GM18502 (cell line): ENCODE measurements around the gene ALG3.

ENCODE experiments used
- ATAC-seq: cut with Tn5 transposase; IDR thresholded peaks from one replicate; pipeline ENCODE4 v1.9.1; 2021; ENCODE audit warnings: mild to moderate bottlenecking; ENCODE audit not compliant: unreplicated experiment, poor library complexity

Gene ALG3

GRCh38 chr3:184203526-184203925 is 45.2 kb downstream of the ALG3 start:
- ATAC-seq = no peak

- ATAC-seq = no peak
Measured at GRCh38 chr3:184200825-184201224, 47.9 kb downstream of the ALG3 start.

GRCh38 chr3:184198509-184198908 is 50.3 kb downstream of the ALG3 start:
- ATAC-seq = no peak

- ATAC-seq = no peak
Measured at GRCh38 chr3:184196536-184196935, 52.2 kb downstream of the ALG3 start.

GRCh38 chr3:184193991-184194539 is 54.7 kb downstream of the ALG3 start:
- no peak for ATAC-seq

GRCh38 chr3:184192889-184193288 is 55.9 kb downstream of the ALG3 start:
- ATAC-seq = no peak
